T-cell (primary cell): ENCODE data around the gene PKHD1. TPM values are rescaled to one million over a fixed set of nuclear protein-coding genes. Genes with fewer than 3 reads are reported as not detected.

ENCODE experiments used
- ATAC-seq, 4 experiments: fragments of 200-7000 bp in 3 of 4; fragments of 150-1000 bp in 1 of 4; cut with Tn5 transposase; replicated peaks in 1 of 4; 1 replicate in 3 of 4; 2 replicates in 1 of 4; pipeline ENCODE4 v1.10.0; 2021; ENCODE audit warnings: moderate library complexity in 3 of 4, mild to moderate bottlenecking in 2 of 4, moderate number of reproducible peaks in 1 of 4
- CTCF ChIA-PET, 2 donors: fragments of 300-600 bp; sonication (Branson Sonifier 250); formaldehyde crosslinking; loops; one replicate each; lab custom pipeline; 2022; ENCODE audit warnings: antibody characterized with exemption in 2 of 2; lab: Charles Lee
- POLR2A ChIA-PET, 2 donors: fragments of 300-600 bp; sonication (Branson Sonifier 250); formaldehyde crosslinking; loops; one replicate each; lab custom pipeline; 2022; ENCODE audit warnings: antibody characterized with exemption in 2 of 2; lab: Charles Lee
- DNase-seq, 35 experiments: peaks; one replicate each; pipeline versions ENCODE4 v3.0.0 to v3.0.0-alpha.2; 2013 to 2023
- H3K27ac ChIP-seq: one replicate; pipeline ENCODE4 v1.5.1; 2013; ENCODE audit warnings: low read length
- H3K27me3 ChIP-seq, 2 experiments: replicated peaks in 1 of 2; 1 replicate in 1 of 2; 2 replicates in 1 of 2; pipeline versions ENCODE4 v1.6.1 to v1.7.0; 2013; ENCODE audit warnings: low read length in 1 of 2, mixed read lengths in 1 of 2; ENCODE audit not compliant: control insufficient read depth in 2 of 2, insufficient read depth in 2 of 2; ENCODE audit errors: extremely low read depth in 1 of 2
- H3K36me3 ChIP-seq, 2 donors: 1 replicate in 1 of 2; 2 replicates in 1 of 2; pipeline versions ENCODE4 v1.6.1 to v1.7.0; 2013; ENCODE audit warnings: low read length in 1 of 2; ENCODE audit not compliant: control insufficient read depth in 2 of 2, insufficient read depth in 1 of 2; ENCODE audit errors: extremely low read depth in 1 of 2
- H3K4me1 ChIP-seq, 2 experiments: 1 replicate in 1 of 2; 2 replicates in 1 of 2; pipeline versions ENCODE4 v1.6.1 to v1.7.0; 2013; ENCODE audit warnings: low read length in 2 of 2, mixed read lengths in 1 of 2; ENCODE audit not compliant: insufficient read depth in 2 of 2, control insufficient read depth in 1 of 2; ENCODE audit errors: extremely low read depth in 1 of 2
- H3K4me3 ChIP-seq, 2 donors: 1 replicate in 1 of 2; 2 replicates in 1 of 2; pipeline versions ENCODE4 v1.5.1 to v1.7.0; 2013; ENCODE audit warnings: mild to moderate bottlenecking in 2 of 2, low read length in 1 of 2, moderate library complexity in 1 of 2; ENCODE audit not compliant: control insufficient read depth in 1 of 2; ENCODE audit errors: extremely low read depth in 1 of 2
- H3K9me3 ChIP-seq: 2 replicates; pipeline ENCODE4 v1.7.0; 2013
- H3K27ac Mint-ChIP-seq, 2 donors: one replicate each; pipeline ENCODE4 v1.8.0; 2020 to 2021; ENCODE audit warnings: mild to moderate bottlenecking in 2 of 2, mixed read lengths in 2 of 2
- H3K27me3 Mint-ChIP-seq, 2 donors: one replicate each; pipeline ENCODE4 v1.8.0; 2021 to 2022; ENCODE audit warnings: mixed read lengths in 2 of 2
- H3K36me3 Mint-ChIP-seq: one replicate; pipeline ENCODE4 v1.8.0; 2021; ENCODE audit warnings: mixed read lengths
- H3K4me1 Mint-ChIP-seq, 3 donors: one replicate each; pipeline ENCODE4 v1.8.0; 2020 to 2022; ENCODE audit warnings: mixed read lengths in 3 of 3, mild to moderate bottlenecking in 1 of 3
- H3K4me3 Mint-ChIP-seq, 3 donors: one replicate each; pipeline ENCODE4 v1.8.0; 2020 to 2022; ENCODE audit warnings: mild to moderate bottlenecking in 3 of 3, mixed read lengths in 3 of 3, moderate library complexity in 3 of 3
- H3K9me3 Mint-ChIP-seq, 3 donors: one replicate each; pipeline ENCODE4 v1.8.0; 2020 to 2022; ENCODE audit warnings: mixed read lengths in 3 of 3
- WGBS: methylation state at CpG from one replicate; pipeline ENCODE4 v1.1.5; 2013; ENCODE audit warnings: missing lambda C conversion rate; ENCODE audit not compliant: insufficient coverage; 5-methylcytosine and 5-hydroxymethylcytosine counted together
- total RNA-seq, 35 experiments: library from RNA in 6 of 35; stranded (reverse) in 6 of 35; fragments of 120-200 nt in 1 of 35; gene quantifications; one replicate each; pipeline versions ENCODE4 v1.2.1 to v1.2.4 and lab custom pipeline; 2013 to 2026

PKHD1 gene
- total RNA-seq, 5 donors from 2014 or later (not counting 1 experiment from before 2014, with no cell fraction given), result 0.03 TPM; not detected in 3

DNA sequence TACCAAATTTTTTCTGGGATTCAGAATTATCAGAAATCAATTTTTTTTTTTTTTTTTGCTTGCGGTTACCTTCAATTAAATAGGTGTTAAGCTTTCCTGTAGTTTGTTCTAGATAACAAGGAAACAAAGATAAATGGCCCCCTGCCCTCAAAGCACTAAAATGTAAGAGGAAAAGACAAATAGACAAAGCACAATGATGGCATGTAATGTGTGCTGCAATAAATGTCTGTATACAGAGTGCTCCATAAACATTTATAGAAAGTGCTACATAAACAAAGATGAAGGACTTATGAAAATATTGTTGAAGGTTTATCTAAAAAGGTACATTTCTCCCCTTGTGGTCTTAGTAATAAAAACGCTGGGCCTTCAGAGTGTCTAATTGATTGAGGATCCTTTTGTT, 384.6 kb downstream of the PKHD1 start:
- H3K9me3 Mint-ChIP-seq, result peaks cover 0 to 4% (median 0%) of the 10 kb centered on the region in 3 donors
- no peaks in the 10 kb centered on the region for H3K27me3 Mint-ChIP-seq
- no peak overlapping the region for H3K27ac Mint-ChIP-seq
- H3K4me3 Mint-ChIP-seq, result no peak overlapping the region
- ATAC-seq (no peak), DNase-seq (no peak)
- Histone ChIP-seq H3K4me3 (no peak overlapping the region), H3K27ac (no peak overlapping the region), H3K27me3 (no peaks in the 10 kb centered on the region), H3K4me1 (no peaks in the 10 kb centered on the region), H3K36me3 (no peaks in the 10 kb centered on the region), H3K9me3 (no peaks in the 10 kb centered on the region)
- H3K4me1 Mint-ChIP-seq, result no peaks in the 10 kb centered on the region
- POLR2A ChIA-PET, result interaction anchor here in 1 of 2 donors (1.0 kb wide), 1 partner anchor 1095 kb away, joined by 4 read pairs; no protein-coding TSS in a partner anchor
- WGBS, result no CpG with 5 or more reads among the region's 2 CpGs
- CTCF ChIA-PET, result no interaction called here
- H3K36me3 Mint-ChIP-seq, result no peaks in the 10 kb centered on the region

DNA sequence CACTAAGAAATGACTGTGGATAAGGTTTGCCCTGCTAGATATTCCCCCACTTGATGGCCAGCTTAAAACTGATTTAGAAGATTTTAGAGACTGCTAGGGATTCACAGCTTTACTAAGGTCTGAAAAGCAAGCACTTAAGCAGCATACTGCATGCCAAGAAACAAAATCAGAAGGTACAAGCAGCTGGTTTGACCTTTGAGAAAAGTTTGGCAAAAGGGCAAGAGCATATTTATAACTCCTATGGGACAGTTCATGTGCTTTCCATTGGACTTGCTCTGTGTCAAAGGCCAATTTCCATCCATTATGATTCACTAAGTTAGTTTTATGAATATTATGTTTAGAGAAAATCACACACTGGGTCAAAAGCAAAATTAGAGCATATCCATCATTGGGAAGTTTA, 402.8 kb downstream of the PKHD1 start:
- ChIA-PET POLR2A (no interaction called here), CTCF (no interaction called here)
- no peaks in the 10 kb centered on the region for H3K36me3 ChIP-seq
- Mint-ChIP-seq H3K9me3 (peaks cover 0 to 5% (median 4%) of the 10 kb centered on the region in 3 donors), H3K27ac (no peak overlapping the region), H3K4me1 (no peaks in the 10 kb centered on the region), H3K27me3 (no peaks in the 10 kb centered on the region), H3K36me3 (no peaks in the 10 kb centered on the region), H3K4me3 (no peak overlapping the region)
- no peaks in the 10 kb centered on the region for H3K9me3 ChIP-seq
- H3K4me3 ChIP-seq, result no peak overlapping the region
- no peaks in the 10 kb centered on the region for H3K4me1 ChIP-seq
- H3K27ac ChIP-seq, result no peak overlapping the region
- no peak for ATAC-seq
- H3K27me3 ChIP-seq, result peaks cover 0 to 2% of the 10 kb centered on the region in 2 experiments
- DNase-seq, result no peak

DNA sequence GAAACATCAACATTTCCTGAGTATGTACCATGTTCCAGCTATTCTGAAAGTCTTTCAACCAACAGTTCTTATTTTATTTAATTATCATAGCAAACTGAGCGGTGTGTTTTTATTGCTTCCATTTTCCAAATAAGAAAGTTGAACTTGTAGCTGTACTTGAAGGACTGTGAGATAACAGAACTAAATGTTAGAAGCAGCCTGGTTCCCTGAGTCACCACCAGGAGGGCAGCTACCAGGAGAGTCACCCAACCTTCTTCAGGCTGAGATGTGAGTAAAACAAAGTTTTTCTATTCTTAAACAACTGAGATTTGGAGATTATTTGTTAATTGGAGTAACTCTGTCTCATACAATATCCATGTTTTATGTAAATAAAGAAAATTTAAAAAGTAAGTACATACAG, 403.4 kb downstream of the PKHD1 start:
- Mint-ChIP-seq H3K36me3 (no peaks in the 10 kb centered on the region), H3K4me1 (no peaks in the 10 kb centered on the region), H3K27me3 (no peaks in the 10 kb centered on the region), H3K9me3 (peaks cover 0 to 5% (median 4%) of the 10 kb centered on the region in 3 donors), H3K4me3 (no peak overlapping the region), H3K27ac (no peak overlapping the region)
- no peaks in the 10 kb centered on the region for H3K36me3 ChIP-seq
- ChIA-PET CTCF (no interaction called here), POLR2A (no interaction called here)
- H3K9me3 ChIP-seq, result no peaks in the 10 kb centered on the region
- H3K4me3 ChIP-seq, result no peak overlapping the region
- no peak overlapping the region for H3K27ac ChIP-seq
- H3K4me1 ChIP-seq, result no peaks in the 10 kb centered on the region
- no CpG with 5 or more reads among the region's 1 CpG for WGBS
- ATAC-seq (no peak), DNase-seq (no peak)
- peaks cover 0 to 2% of the 10 kb centered on the region in 2 experiments for H3K27me3 ChIP-seq

DNA sequence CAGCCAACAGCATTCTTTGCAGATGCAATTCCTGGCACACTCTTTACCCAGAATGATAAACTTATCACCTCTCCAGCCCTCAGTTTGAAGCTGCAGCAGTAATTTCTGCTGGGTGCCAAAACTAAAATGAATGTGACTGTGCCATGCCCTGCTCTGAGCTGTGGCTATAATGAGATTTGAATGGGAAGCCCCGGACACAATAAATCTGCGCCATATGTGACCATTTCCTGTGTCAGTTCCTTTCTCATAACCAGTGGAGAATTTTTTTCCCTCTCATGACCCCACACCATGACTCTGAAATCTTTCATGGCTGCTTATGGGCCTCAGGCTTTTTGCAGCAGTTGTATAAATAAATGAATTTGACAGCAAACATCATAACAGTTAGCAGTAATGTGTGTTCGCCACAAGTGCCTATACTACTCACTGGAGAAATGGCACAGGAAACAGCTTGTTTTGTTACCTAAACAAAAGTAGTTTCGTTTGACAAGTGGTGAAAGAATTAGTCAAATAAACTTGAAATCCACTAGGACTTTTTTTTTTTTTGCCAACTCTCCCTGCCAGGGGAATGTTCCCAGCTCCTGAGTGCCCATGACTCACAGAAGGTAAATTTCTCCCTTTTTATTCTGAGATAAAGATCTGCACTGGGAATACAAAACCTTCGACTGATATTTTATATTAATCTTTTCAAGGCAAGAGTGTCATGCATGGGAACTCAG, 408.4 kb downstream of the PKHD1 start:
- no peak overlapping the region for H3K4me3 ChIP-seq
- no peaks in the 10 kb centered on the region for H3K9me3 ChIP-seq
- no peaks in the 10 kb centered on the region for H3K4me1 ChIP-seq
- Mint-ChIP-seq H3K36me3 (no peaks in the 10 kb centered on the region), H3K4me3 (no peak overlapping the region), H3K9me3 (no peaks in the 10 kb centered on the region), H3K27me3 (no peaks in the 10 kb centered on the region), H3K4me1 (no peaks in the 10 kb centered on the region), H3K27ac (no peak overlapping the region)
- DNase-seq, result no peak
- H3K27ac ChIP-seq, result no peak overlapping the region
- no peaks in the 10 kb centered on the region for H3K27me3 ChIP-seq
- POLR2A ChIA-PET, result no interaction called here
- 83% methylated on average over 1 of the region's 5 CpGs for WGBS
- CTCF ChIA-PET, result no interaction called here
- H3K36me3 ChIP-seq, result no peaks in the 10 kb centered on the region
- ATAC-seq, result no peak

DNA sequence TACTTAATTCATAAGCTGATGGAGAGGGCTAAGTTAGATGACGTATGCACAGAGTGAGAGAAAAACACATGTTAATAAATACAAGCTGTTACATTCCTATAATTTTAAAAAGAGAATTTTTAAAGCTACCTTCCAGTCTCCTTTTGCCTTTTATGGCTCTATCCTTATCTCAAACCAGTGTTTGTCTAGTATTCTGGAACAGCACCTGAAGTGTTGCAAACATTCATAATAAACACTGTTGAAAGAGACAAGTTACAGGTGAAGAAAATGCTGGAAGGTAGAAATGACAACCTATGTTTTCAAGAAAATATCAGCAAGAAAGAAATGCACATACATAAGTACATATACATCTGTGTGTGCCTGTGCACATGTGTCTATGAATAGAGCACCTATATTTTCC, 409.1 kb downstream of the PKHD1 start:
- H3K4me3 ChIP-seq, result no peak overlapping the region
- Mint-ChIP-seq H3K27ac (no peak overlapping the region), H3K27me3 (no peaks in the 10 kb centered on the region), H3K4me1 (no peaks in the 10 kb centered on the region), H3K36me3 (no peaks in the 10 kb centered on the region), H3K9me3 (peaks cover 0 to 7% (median 0%) of the 10 kb centered on the region in 3 donors), H3K4me3 (no peak overlapping the region)
- DNase-seq (no peak), ATAC-seq (no peak)
- CTCF ChIA-PET, result no interaction called here
- no peaks in the 10 kb centered on the region for H3K36me3 ChIP-seq
- WGBS, result no CpG with 5 or more reads among the region's 1 CpG
- POLR2A ChIA-PET, result no interaction called here
- H3K9me3 ChIP-seq, result no peaks in the 10 kb centered on the region
- H3K27me3 ChIP-seq, result no peaks in the 10 kb centered on the region
- no peaks in the 10 kb centered on the region for H3K4me1 ChIP-seq
- H3K27ac ChIP-seq, result no peak overlapping the region

DNA sequence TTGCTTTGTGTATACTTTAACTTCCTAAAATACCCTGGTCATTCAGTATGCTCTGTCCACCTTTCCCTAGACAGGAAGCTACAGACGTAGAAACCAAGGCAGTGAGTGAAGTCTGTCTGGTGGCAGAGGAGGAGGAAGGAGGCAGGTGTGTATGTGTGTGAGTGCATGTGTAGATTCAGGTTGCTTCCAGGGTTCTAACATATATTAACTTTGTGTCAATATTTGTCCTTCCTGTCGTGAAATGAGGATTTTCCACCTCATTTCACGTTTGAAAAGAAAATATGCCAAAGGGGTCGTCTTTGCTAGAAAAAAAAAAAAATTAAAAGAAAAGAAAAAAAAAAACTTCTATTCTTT, 411.5 kb downstream of the PKHD1 start:
- H3K27me3 Mint-ChIP-seq, result no peaks in the 10 kb centered on the region
- no peaks in the 10 kb centered on the region for H3K36me3 Mint-ChIP-seq
- no peaks in the 10 kb centered on the region for H3K4me1 ChIP-seq
- DNase-seq (no peak), ATAC-seq (no peak)
- no peak overlapping the region for H3K27ac Mint-ChIP-seq
- CTCF ChIA-PET, result no interaction called here
- POLR2A ChIA-PET, result no interaction called here
- no peaks in the 10 kb centered on the region for H3K9me3 ChIP-seq
- H3K4me1 Mint-ChIP-seq, result no peaks in the 10 kb centered on the region
- H3K4me3 ChIP-seq, result no peak overlapping the region
- H3K4me3 Mint-ChIP-seq, result no peak overlapping the region
- WGBS, result 50% methylated on average over 1 of the region's 4 CpGs
- H3K36me3 ChIP-seq, result no peaks in the 10 kb centered on the region
- H3K9me3 Mint-ChIP-seq, result peaks cover 0 to 12% (median 0%) of the 10 kb centered on the region in 3 donors
- no peaks in the 10 kb centered on the region for H3K27me3 ChIP-seq
- H3K27ac ChIP-seq, result no peak overlapping the region
